HG03575 (cell line): ENCODE results near the gene BCAS1.

Experiments
- ATAC-seq: cut with Tn5 transposase; IDR thresholded peaks from one replicate; pipeline ENCODE4 v1.9.1; 2021; ENCODE audit not compliant: unreplicated experiment, insufficient number of reproducible peaks, low FRiP score; ENCODE audit errors: extremely low read depth

The BCAS1 gene

DNA sequence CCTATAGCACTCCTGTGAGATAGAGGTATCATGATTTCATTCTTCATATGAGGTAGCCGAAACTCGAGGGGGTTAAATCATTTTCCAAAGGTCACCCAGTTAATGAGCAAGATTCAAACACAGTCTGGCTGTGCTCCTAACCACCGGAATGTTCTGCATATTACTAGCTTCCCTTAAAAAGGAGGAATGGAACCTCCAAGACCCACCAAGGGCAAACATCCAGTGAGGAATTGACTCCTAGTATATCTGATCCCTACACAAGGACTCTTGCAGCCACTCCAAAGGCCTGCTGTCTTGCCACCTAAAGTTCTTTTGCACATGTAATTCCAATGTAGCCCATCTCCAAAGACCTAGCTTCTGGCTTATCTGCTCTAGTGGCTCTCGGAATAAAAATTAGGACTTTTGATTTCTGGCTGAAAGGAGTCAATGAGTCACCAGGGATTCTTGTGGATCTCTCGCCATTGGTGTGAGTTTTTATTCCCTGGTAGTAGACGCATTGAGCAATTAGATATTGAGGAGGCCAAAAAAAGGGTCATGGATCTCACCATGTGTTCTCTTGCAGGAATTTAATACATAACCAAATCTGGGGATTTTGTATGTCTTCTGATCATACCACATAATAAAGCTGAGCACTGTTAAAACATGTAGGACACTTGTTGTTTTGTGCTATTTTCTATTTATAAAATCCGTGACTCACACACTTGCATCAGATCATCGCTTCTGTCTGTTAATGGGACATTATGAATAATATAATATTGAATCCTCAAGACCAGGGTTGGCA, 9.1 kb downstream of the BCAS1 start:
- ATAC-seq = no peak

DNA sequence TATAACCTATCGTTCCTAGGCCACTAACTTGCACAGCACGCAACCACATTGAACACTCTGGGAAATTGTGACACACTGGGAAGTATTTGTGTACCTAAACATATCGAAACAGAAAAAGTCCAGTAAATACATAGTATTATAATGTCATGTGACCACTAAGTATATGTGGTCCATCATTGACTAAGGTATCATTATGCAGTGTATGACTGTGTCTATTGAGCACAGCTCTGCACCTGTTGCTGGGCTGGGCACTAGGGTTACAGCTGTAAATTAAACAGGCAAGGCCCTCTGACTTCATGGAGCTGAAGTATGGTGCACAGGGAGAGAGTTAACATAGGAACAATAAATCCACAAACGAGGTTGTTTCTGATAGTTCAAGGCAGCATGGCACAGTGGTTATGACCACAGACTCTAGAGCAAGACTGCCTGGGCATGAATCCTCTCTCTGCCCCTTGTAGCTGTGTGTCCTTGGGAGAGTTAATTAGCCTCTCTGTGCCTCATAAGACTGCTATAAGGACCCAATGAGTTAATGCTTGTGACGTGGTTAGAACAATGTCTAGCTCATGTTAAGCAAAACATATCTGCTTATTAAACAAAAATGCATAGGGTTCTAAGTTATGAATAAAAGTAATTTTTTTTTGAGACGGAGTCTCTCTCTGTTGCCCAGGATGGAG, 10.6 kb downstream of the BCAS1 start:
- ATAC-seq = no peak

DNA sequence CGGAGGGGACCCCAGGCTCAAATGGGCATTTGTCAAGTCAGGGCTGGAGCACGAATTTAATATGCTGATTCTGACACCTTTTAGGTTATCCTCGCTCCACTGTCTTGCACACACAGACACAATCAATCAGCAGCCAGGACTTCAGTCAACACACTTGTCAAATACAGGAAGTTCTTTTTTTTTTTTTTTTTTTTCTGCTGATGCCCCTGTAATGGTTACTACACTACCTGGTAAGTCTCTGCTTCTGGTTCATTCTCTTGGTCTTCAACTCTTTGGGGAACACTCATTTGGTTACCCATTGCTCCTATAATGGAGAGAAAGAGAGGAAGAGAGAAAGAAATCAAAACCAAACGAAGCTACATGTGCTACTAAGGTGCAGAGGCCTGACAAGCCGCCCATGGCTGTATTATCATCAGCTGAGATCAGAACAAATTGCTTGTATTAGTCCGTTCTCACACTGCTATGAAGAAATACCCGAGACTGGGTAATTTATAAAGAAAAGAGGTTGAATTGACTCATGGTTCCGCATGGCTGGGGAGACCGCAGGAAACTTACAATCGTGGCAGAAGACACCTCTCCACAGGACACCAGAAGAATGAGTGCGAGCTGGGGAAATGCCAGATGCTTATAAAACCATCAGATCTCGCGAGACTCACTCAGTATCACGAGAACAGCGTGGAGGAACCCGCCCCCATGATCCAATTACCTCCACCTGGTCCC, 11.8 kb downstream of the BCAS1 start:
- no peak for ATAC-seq

DNA sequence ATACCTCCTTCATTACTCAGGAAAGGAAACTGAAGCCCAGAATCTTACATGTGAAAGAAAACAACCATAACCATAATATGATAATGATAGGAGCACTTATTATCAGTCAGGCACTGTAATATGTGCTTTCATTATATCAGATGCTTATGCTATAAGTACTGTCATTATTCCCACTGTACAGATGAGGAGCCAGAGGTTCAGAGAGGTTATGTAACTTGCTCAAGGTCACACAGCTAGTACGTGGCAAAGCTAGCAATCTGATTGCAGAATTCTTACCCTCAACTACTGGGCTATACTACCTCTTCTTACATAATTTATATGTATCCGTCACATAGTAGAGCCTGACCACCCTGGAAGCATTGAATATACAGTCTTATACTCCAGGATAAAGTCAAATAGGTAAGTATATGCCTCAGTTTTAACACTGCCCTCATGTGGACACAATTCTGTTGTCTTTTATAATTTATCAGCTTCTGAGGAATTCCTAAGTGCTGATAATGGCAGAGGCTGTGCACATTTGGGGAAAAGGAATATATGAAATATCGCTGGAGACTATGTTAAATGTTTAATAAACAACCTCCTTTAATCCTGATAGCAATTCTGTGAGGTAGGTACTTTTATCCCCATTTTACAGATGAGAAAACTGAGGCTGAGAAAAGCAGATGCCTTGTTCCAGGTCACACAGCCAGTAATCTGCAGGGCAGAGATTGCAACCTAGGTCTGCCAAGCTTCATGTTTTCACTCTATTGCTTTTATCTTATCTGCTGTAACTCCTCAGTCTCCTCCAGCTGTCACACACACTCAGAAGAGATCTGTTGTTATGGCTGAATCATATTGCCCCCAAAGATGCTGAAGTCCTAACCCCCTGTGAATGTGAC, 13.4 kb downstream of the BCAS1 start:
- no peak for ATAC-seq

GRCh38 chr20:54054516-54054915, 15.9 kb downstream of the BCAS1 start:
- ATAC-seq = no peak

GRCh38 chr20:54051068-54051467, 19.3 kb downstream of the BCAS1 start:
- ATAC-seq = no peak

- no peak for ATAC-seq
Measured at GRCh38 chr20:54048891-54049545, 21.4 kb downstream of the BCAS1 start.

- ATAC-seq = no peak
Measured at GRCh38 chr20:54048481-54048880, 21.9 kb downstream of the BCAS1 start.

GRCh38 chr20:54047720-54048119, 22.7 kb downstream of the BCAS1 start:
- ATAC-seq = no peak

DNA sequence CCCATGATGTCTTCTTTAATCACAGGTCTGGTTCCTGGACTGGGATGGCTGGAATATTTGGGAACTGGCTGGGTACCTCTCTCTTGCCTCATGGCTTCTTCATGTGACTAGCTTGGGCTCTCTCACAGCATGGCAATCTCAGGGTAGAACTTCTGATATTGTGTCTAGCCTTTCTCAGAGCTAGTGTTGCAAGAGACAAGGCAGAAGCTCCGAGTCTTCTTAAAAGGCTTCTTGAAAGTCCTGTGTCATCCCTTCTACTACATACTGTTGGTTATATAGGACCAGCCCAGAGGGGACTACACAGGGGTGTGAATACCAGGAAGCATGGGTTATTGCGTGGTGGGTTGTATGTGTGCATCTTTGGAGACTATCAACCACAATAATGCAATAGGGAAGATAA, 23.3 kb downstream of the BCAS1 start:
- ATAC-seq = no peak

GRCh38 chr20:54044156-54044555, 26.2 kb downstream of the BCAS1 start:
- ATAC-seq = peak; percentile 71

GRCh38 chr20:54043076-54043967, 27.1 kb downstream of the BCAS1 start:
- no peak for ATAC-seq

- no peak for ATAC-seq
Measured at GRCh38 chr20:54042021-54042420, 28.4 kb downstream of the BCAS1 start.

GRCh38 chr20:54041336-54041735, 29.1 kb downstream of the BCAS1 start:
- no peak for ATAC-seq

DNA sequence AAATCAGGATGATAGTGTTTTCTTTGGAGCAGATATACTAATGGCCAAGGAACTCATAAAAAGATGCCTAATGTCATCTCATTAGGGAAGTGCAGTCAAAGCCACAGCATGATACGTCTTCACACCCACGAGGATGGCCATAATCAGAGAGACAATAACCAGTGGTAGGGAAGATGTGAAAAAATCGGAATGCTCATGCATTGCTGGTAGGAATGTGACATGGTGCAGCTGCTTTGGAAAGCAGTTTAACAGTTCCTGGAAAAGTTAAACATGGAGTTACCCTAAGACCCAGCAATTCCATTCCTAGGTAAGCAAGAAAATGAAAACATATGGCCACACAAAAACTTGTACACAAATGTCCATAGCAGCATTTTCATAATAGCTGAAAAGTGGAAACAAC, 29.9 kb downstream of the BCAS1 start:
- no peak for ATAC-seq

DNA sequence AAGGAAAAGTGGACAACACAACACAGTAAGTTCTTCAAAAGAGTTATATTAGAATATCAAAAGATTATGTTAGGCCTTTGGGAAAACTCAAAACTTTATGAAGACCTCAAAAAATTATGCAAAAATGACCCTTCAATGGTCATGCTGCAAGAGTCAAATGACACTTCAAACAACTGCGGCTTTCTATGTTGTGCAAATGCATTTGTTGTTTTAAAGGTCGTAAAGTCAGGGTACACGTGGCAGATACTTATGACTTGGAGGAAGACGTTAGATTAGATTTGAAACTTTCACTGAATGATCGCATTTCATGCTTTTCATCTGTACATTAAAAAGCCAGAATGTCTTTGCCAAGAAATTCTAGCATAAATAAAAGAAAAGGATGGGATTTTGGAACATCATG, 31.4 kb downstream of the BCAS1 start:
- no peak for ATAC-seq

DNA sequence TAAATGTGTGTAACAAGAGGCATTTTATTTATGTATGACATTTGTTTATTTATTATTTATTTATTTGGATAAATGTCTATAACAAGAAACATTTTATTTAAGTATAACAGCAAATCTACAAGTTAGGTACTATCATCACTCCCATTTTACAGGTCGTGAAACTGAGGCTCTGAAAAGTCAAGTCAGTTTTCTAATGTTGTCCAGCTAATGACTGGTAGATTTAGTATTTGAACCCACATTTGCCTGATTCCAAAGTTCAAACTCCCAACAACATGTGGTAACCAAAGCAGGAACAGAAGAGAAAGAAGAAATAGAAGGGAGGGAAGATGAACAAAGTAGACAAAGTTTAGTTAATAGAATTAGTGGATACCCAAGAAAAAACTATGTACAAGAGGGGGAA, 32.9 kb downstream of the BCAS1 start:
- ATAC-seq = no peak

DNA sequence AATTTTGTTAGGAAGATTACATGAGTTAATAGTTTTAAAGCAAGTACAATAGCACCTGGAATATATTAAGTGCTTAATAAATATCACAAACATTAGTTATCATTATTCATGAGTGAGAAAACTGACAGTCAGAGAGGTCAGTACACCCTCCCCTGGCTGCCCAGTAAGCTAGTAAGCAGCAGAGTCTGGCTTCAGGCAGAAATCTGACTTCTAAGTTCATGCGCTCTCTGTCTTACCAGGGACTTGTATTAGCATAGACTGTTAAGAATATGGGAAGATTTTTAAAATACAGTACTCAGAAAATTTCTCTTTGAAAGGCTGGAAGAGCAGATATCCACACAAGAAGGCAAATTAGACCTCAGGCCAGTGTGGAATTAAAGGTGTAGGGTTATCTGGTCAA, 40.8 kb downstream of the BCAS1 start:
- ATAC-seq = no peak
